ENCODE measurements around the gene U2AF1L4. TPM values are rescaled to one million over a fixed set of nuclear protein-coding genes. Genes with fewer than 3 reads are reported as not detected.

U2AF1L4 gene
- polyA plus RNA-seq, 1 donor from 2014 or later = 57.0 TPM

- H3K27ac ChIP-seq (ENCODE audit: low read length) = no peak overlapping the region
- no peaks in the 10 kb centered on the region for H3K79me2 ChIP-seq (replicated peaks; ENCODE audit: insufficient read depth, low read length)
- H4K20me1 ChIP-seq (ENCODE audit: insufficient read depth) = no peaks in the 10 kb centered on the region
- no peaks in the 10 kb centered on the region for H3K27me3 ChIP-seq (ENCODE audit: insufficient read depth, low read depth, low read length)
- H3F3A ChIP-seq (ENCODE audit: insufficient read depth, low read length, poor library complexity, severe bottlenecking) = no peaks in the 10 kb centered on the region
- no peaks in the 10 kb centered on the region for H3K36me3 ChIP-seq (ENCODE audit: insufficient read depth, low read length)
- H3K4me3 ChIP-seq (ENCODE audit: low read length) = no peak overlapping the region
- H3K4me2 ChIP-seq (ENCODE audit: low read length) = no peak overlapping the region
- H2AFZ ChIP-seq (ENCODE audit: low read depth, low read length) = no peak overlapping the region
- no peaks in the 10 kb centered on the region for H3K9me2 ChIP-seq (ENCODE audit: insufficient read depth, low read length)
- no peak for TF ChIP-seq SMC3 (conservative IDR thresholded peaks at IDR 0.05; ENCODE audit: poor library complexity)
- TF ChIP-seq TAF1 (IDR thresholded peaks at IDR 0.05; ENCODE audit: low read depth) = no peak
- no peak for TF ChIP-seq MXI1 (conservative IDR thresholded peaks at IDR 0.05; ENCODE audit: poor library complexity, severe bottlenecking)
- TF ChIP-seq POLR2AphosphoS5 (IDR thresholded peaks at IDR 0.05) = no peak
- TF ChIP-seq EZH2 (IDR thresholded peaks at IDR 0.05; ENCODE audit: borderline replicate concordance, insufficient read depth, low read length, poor library complexity, severe bottlenecking) = no peak
- no peak for TF ChIP-seq CTCF (IDR thresholded peaks at IDR 0.05; ENCODE audit: poor library complexity, severe bottlenecking)
- TF ChIP-seq REST (IDR thresholded peaks at IDR 0.05; ENCODE audit: borderline replicate concordance) = no peak
- TF ChIP-seq EP300 (conservative IDR thresholded peaks at IDR 0.05; ENCODE audit: poor library complexity, severe bottlenecking) = no peak
- TF ChIP-seq RAD21 (conservative IDR thresholded peaks at IDR 0.05) = no peak
- H3K9ac ChIP-seq (ENCODE audit: low read length) = no peak overlapping the region
- H3K9me3 ChIP-seq (ENCODE audit: low read length) = no peaks in the 10 kb centered on the region
These were observed 44.2 kb upstream of the U2AF1L4 start for GRCh38 chr19:35789195-35789977.

- Histone ChIP-seq H4K20me1 (ENCODE audit: insufficient read depth) (no peaks in the 10 kb centered on the region), H3K9ac (ENCODE audit: low read length) (no peak overlapping the region), H3K9me2 (ENCODE audit: insufficient read depth, low read length) (no peaks in the 10 kb centered on the region), H3K9me3 (ENCODE audit: low read length) (no peaks in the 10 kb centered on the region), H3F3A (ENCODE audit: insufficient read depth, low read length, poor library complexity, severe bottlenecking) (no peaks in the 10 kb centered on the region), H3K27me3 (ENCODE audit: insufficient read depth, low read depth, low read length) (no peaks in the 10 kb centered on the region), H2AFZ (ENCODE audit: low read depth, low read length) (no peak overlapping the region), H3K4me3 (ENCODE audit: low read length) (no peak overlapping the region), H3K27ac (ENCODE audit: low read length) (no peak overlapping the region), H3K79me2 (replicated peaks; ENCODE audit: insufficient read depth, low read length) (no peaks in the 10 kb centered on the region), H3K36me3 (ENCODE audit: insufficient read depth, low read length) (no peaks in the 10 kb centered on the region), H3K4me2 (ENCODE audit: low read length) (no peak overlapping the region)
- TF ChIP-seq TAF1 (IDR thresholded peaks at IDR 0.05; ENCODE audit: low read depth) (no peak), EZH2 (IDR thresholded peaks at IDR 0.05; ENCODE audit: borderline replicate concordance, insufficient read depth, low read length, poor library complexity, severe bottlenecking) (no peak), SMC3 (conservative IDR thresholded peaks at IDR 0.05; ENCODE audit: poor library complexity) (no peak), CTCF (IDR thresholded peaks at IDR 0.05; ENCODE audit: poor library complexity, severe bottlenecking) (no peak), POLR2AphosphoS5 (IDR thresholded peaks at IDR 0.05) (no peak), MXI1 (conservative IDR thresholded peaks at IDR 0.05; ENCODE audit: poor library complexity, severe bottlenecking) (no peak), RAD21 (conservative IDR thresholded peaks at IDR 0.05) (no peak), REST (IDR thresholded peaks at IDR 0.05; ENCODE audit: borderline replicate concordance) (no peak)
These were observed 43.2 kb upstream of the U2AF1L4 start for GRCh38 chr19:35788205-35788960.
